Transverse colon (tissue), 4 donors: Measurements from ENCODE around the gene GPR31.

Source experiments
- EP300 ChIP-seq: sonication (generic); formaldehyde crosslinking; IDR thresholded peaks from one replicate; pipeline ENCODE4 v1.6.1; 2017; ENCODE audit warnings: antibody characterized with exemption, low read depth
- POLR2A ChIP-seq: fragments of 450-650 bp; IDR thresholded peaks from one replicate; pipeline ENCODE4 v1.6.1; 2016; ENCODE audit warnings: antibody characterized with exemption, mild to moderate bottlenecking, moderate library complexity
- POLR2AphosphoS5 ChIP-seq, 3 donors: sonication (generic); formaldehyde crosslinking; IDR thresholded peaks; one replicate each; pipeline ENCODE4 v1.6.1; 2016; ENCODE audit warnings: antibody characterized with exemption in 3 of 3
- TF ChIP-seq, protein P1 (sequence below), 5 experiments: fragments of 200-600 bp in 3 of 5; fragments of 450-650 bp in 2 of 5; sonication (generic) in 3 of 5; IDR thresholded peaks; 1 replicate in 2 of 5; 2 replicates in 3 of 5; pipeline ENCODE4 v1.5.1; 2016 to 2017; ENCODE audit warnings: antibody characterized with exemption in 5 of 5, inconsistent platforms in 3 of 5, mild to moderate bottlenecking in 2 of 5, moderate library complexity in 1 of 5

DNA sequence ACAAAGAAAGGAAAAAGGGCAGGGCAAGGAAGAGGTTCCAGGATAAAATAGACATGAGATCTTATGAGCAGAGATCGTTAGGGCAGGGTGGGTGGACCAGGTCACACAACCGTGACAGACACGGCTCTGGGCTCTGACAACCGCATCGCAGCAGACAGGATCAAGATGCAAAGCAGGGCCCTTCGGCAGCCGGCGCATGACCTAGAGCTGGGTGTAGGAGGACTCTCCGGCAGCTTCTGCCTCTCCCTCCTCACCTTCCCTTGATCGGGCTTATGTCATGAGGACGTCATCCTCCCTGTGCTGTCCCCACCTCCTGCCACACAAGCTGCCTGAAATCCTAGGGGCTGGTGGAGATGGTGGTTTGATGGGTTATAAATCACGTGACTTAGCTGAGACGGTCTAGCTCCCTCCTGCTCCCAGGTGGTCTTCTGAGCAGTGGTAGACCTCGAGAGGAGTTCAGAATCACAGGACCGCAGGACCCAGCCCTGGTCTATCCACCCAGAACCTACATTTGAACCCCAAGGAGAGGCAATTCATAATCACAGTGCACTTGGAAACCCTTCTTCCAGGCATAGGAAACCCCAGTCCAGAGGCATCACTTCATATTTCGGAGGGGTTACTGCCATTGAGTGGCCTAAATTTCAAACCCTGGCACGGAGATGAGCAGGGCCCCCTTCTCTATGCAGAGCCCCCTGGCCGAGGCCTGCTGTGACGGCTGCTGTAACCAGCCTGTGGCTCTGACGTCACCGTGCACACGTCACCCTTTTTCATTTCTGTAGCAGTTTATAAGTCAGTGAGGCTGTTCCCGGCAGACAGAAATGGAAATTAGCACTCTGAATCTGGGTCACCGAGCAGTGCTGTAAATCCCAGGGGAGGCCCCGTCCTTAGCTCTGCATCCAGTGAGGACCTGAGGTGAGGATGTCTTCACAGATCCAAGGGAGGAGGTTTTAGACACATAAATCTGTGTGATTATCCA is 43.6 kb downstream of the GPR31 start:
- TF ChIP-seq, protein P1, sequence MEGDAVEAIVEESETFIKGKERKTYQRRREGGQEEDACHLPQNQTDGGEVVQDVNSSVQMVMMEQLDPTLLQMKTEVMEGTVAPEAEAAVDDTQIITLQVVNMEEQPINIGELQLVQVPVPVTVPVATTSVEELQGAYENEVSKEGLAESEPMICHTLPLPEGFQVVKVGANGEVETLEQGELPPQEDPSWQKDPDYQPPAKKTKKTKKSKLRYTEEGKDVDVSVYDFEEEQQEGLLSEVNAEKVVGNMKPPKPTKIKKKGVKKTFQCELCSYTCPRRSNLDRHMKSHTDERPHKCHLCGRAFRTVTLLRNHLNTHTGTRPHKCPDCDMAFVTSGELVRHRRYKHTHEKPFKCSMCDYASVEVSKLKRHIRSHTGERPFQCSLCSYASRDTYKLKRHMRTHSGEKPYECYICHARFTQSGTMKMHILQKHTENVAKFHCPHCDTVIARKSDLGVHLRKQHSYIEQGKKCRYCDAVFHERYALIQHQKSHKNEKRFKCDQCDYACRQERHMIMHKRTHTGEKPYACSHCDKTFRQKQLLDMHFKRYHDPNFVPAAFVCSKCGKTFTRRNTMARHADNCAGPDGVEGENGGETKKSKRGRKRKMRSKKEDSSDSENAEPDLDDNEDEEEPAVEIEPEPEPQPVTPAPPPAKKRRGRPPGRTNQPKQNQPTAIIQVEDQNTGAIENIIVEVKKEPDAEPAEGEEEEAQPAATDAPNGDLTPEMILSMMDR (IDR thresholded peaks at IDR 0.05): no peak
- TF ChIP-seq POLR2A (peak; percentile 34), POLR2AphosphoS5 (IDR thresholded peaks at IDR 0.05) (no peak), EP300 (no peak)
